HG02852 (cell line): ENCODE data around the gene CERS4.
"Not testable (repeated sequence)": the region's sequence is repeated elsewhere in the genome, so short reads cannot be mapped to it uniquely, and the experiment has no call there.

Experiments
- ATAC-seq: cut with Tn5 transposase; IDR thresholded peaks from one replicate; pipeline ENCODE4 v1.9.1; 2021; ENCODE audit warnings: mild to moderate bottlenecking, moderate library complexity; ENCODE audit not compliant: unreplicated experiment

Gene CERS4

GRCh38 chr19:8209462-8210378, 550 bp downstream of the CERS4 start:
- ATAC-seq: peak; percentile 55

GRCh38 chr19:8210421-8211101, 1.4 kb downstream of the CERS4 start:
- ATAC-seq: no peak

GRCh38 chr19:8212212-8212611, 3.0 kb downstream of the CERS4 start:
- ATAC-seq: no peak

DNA sequence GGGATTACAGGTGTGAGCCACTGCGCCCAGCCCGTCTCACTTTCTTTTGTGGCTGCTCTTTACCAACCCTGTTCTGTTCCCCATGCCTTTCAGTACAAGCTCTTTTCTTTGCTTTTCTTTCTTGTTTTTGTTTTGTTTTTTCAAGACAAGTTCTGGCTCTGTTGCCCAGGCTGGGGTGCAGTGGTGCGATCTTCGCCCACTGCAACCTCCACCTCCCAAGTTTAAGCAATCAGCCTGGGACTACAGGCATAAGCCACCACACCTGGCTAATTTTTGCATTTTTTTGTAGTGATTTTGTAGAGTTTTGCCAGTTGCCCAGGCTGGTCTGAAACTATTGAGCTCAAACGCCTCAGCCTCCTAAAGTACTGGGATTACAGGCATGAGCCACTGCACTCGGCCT, 3.7 kb downstream of the CERS4 start:
- ATAC-seq: no peak

GRCh38 chr19:8213827-8214672, 4.9 kb downstream of the CERS4 start:
- ATAC-seq: no peak

DNA sequence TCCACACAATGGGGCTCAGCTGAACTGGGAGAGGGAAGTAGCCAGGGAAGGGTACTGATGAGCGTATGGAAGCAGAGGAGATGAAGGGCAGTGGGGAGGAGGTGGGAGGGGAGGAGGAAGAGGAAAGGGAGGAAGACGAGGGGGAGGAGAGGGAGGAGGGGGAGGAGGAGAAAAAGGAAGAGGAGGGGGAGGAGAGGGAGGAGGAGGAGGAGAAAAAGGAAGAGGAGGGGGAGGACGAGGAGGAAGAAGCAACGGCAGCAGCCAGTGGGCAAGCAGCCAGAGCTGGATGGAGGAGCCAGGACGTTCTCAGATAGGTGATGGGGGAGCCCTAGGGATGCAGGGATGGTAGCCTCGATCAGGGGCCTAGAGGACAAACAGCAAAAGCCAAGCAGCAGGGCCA, 5.6 kb downstream of the CERS4 start:
- ATAC-seq: no peak

DNA sequence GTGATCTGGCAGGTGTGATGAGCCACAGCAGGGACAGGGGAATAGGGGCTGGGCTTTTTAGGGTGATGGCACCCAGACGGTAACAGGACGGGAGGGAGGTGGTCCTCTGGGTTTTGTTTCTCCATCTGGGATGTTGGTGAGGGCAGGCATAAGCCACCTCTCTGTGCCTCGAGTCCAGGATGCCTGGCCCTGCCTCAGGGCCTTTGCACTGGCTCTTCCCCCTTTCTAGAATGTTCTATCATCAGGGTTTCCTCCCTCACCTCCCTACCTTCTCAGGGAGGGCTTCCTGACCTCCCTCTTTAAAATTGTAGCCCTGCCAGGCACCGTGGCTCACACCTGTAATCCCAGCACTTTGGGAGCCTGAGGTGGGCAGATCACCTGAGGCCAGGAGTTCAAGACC, 6.6 kb downstream of the CERS4 start:
- ATAC-seq: no peak

DNA sequence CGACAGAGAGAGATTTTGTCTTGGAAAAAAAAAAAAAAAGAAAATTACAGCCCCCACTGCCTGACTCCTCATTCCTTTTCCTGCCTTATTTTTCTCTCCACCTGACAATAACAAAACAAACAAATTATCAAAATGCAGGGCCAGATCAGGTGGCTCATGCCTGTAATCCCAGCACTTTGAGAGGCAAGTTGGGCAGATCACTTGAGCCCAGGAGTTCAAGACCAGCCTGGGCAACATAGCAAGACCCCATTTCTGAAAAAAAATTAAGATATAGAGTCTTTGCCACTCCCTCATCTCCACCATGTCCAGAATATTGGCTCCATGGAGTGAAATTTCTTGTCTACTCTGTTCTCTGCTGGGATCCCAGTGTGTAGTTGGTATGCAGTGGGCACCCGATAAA, 7.2 kb downstream of the CERS4 start:
- no peak for ATAC-seq

DNA sequence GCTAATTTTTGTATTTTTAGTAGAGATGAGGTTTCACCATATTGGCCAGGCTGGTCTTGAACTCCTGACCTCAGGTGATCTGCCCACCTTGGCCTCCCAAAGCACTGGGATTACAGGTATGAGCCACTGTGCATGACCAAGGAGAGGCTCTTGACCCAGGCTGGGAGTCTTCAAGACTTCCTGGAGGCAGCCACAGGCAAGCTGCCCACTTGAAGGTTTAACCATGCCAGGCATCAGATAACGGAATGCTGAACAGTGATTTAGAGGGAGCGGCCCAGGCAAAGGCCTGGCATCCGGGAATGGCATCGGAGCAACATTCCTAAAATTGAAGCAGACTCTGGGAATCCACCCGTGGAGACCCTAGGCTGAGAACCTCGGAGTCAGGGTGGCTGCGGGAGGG, 9.0 kb downstream of the CERS4 start:
- ATAC-seq: not testable (repeated sequence)

DNA sequence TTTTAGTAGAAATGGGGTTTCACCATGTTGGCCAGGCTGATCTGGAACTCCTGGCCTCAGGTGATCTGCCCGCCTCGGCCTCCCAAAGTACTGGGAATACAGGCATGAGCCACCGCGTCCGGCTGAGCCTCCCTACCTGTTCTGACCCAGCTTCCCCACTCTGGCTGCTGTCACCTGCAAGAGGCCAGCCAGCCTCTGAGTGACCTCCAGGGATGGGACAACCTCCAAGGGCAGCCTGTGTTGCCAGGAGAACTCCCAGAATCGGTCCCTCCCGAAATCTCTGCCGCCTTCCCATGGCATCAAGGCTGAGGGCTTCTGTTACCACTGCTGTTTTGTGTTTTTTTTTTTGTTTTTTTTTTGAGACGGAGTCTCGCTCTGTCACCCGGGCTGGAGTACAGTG, 11.3 kb downstream of the CERS4 start:
- ATAC-seq: no peak

DNA sequence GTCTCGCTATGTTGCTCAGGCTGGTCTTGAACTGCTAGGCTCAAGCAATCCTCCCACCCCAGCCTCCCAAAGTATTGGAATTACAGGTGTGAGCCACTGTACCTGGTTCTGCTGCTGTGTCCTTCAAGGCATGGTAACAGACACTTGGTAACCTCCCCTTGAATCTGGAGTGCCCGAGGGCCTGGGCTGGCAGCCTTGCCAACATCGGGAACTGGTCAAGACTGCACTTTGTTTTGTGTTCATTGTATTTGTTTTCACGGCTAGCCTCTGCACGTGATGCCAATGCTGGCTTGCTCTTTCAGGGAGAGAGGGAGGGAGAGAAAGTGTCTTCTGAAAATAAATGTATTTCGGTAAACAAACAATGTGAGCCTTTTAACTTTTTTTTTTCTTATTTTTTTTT, 12.0 kb downstream of the CERS4 start:
- ATAC-seq: no peak

DNA sequence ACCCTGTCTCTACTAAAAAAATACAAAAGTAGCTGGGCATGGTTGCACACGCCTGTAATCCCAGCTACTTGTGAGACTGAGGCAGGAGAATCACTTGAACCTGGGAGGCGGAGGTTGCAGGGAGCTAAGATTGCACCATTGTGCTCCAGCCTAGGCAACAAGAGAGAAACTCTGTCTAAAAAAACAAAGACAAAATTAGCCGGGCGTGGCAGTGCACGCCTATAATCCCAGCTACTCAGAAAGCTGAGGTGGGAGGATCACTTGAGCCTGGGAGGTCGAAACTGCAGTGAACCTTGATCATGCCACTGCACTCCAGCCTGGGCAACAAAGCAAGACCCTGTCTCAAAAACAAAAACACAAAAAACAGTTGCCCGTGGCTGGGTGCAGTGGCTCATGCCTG, 14.3 kb downstream of the CERS4 start:
- ATAC-seq: not testable (repeated sequence)

- ATAC-seq: no peak
These were observed 15.4 kb downstream of the CERS4 start for GRCh38 chr19:8224394-8225145.

GRCh38 chr19:8231073-8231604, 22.0 kb downstream of the CERS4 start:
- ATAC-seq: no peak

GRCh38 chr19:8233370-8233769, 24.2 kb downstream of the CERS4 start:
- no peak for ATAC-seq

DNA sequence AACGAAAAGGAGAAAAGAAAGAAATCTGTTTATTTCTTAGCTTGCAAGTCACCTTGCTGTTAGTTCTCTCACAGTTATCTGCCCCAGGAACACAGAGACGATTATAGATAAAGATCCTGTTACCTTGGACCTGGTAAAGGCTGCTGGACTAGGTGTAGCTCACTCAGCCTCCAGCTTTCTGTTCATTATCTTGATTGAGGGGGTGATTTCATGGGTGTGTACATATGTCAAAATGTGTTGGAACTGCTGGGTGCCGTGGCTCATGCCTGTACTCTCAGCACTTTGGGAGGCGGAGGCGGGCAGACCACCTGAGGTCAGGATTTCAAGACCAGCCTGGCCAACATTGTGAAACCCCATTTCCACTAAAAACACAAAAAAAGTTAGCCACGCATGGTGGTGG, 27.9 kb downstream of the CERS4 start:
- no peak for ATAC-seq

DNA sequence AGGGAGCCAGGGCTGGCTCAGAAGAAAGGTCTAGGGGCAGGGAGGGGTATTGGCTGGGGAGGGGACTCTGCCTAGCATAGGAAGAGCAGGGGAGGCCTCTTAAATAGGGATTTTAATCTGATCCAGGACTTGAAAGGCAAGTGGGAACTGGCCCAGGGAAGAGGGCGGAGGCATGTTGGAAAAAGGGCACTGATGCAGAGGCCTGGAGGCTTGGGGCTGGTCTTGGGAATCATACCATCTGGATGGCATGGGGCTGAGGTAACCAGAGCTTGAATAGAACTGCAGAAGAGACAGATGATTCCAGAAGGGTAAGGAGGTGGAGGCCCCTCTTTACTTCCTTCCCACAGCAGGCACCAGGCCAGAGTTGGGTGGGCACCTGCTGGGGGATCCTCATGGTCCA, 29.1 kb downstream of the CERS4 start:
- no peak for ATAC-seq

- no peak for ATAC-seq
These were observed 30.5 kb downstream of the CERS4 start for GRCh38 chr19:8239528-8240273.
